Measurements from ENCODE around the gene CNPPD1. TPM values are rescaled to one million over a fixed set of nuclear protein-coding genes. Genes with fewer than 3 reads are reported as not detected.

CNPPD1 gene
- total RNA-seq, 1 experiment from 2014 or later, result 38.2 TPM

DNA sequence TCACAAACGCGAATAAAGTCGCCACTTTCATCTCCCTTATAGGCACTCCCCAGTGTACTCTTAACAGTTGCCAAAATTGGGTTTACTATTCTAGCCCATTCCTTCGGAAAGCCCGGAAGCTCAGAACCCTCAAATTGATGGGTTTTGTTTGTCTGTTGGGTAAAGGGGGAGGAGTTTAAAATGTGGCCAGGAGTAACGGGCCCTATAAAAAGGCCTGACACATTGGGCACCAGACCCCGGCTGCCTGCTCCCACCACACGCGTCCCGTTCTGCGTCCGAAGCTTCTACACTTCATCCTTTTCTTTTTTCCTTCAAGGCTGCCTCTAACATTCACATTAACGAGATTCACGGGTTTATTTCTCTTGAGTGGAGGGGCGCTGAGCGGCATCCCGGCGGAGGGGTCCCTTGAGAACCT, 16.9 kb downstream of the CNPPD1 start:
- ATAC-seq (no peak; the same call in 1 of the 2 replicates), DNase-seq (peak; percentile 6)
- Histone ChIP-seq H3K9me2 (replicated peaks; ENCODE audit: low read length) (no peaks in the 10 kb centered on the region), H3K4me1 (ENCODE audit: insufficient read depth, low read length) (peaks cover 26% of the 10 kb centered on the region), H3K79me2 (ENCODE audit: low read length) (0 out of 2 replicates have a peak, but pooled peaks cover 4% of the 10 kb centered on the region), H3K4me2 (ENCODE audit: low read length) (peak overlapping the region; percentile 84), H3K4me3 (ENCODE audit: low read length) (peak overlapping the region; percentile 79), H3K9me3 (ENCODE audit: low read length) (no peaks in the 10 kb centered on the region), H3K27ac (ENCODE audit: low read length) (no peak overlapping the region), H3K9ac (ENCODE audit: low read length) (peak overlapping the region; percentile 83; the same call in 1 of the 2 replicates), H3K36me3 (ENCODE audit: low read depth, low read length) (no peaks in the 10 kb centered on the region), H4K20me1 (ENCODE audit: low read length) (no peaks in the 10 kb centered on the region), H3F3A (ENCODE audit: low read length, unreplicated experiment) (no peaks in the 10 kb centered on the region), H2AFZ (ENCODE audit: low read length) (peak overlapping the region; percentile 85), H3K27me3 (ENCODE audit: low read length) (no peaks in the 10 kb centered on the region)
- ChIA-PET POLR2A (ENCODE audit: unreplicated experiment) (no interaction called here), CTCF (interaction anchor here (0.6 to 0.9 kb wide), 4 partner anchors 82 to 149 kb away, joined by 3 to 4 read pairs (median 4); no protein-coding TSS in a partner anchor)
- intact Hi-C loops (cut with micrococcal nuclease), result loop anchor here (1.0 to 10.0 kb wide), 7 partner anchors 12 to 225 kb away; partner anchors contain the start of genes CNPPD1, DNAJB2 and DNPEP
- TSS peak; percentile 37 for BruUV-seq (replicated peaks)
- TF ChIP-seq EZH2phosphoT487 (IDR thresholded peaks at IDR 0.05; ENCODE audit: borderline replicate concordance, low read length), result no peak
- TF ChIP-seq, protein P1, sequence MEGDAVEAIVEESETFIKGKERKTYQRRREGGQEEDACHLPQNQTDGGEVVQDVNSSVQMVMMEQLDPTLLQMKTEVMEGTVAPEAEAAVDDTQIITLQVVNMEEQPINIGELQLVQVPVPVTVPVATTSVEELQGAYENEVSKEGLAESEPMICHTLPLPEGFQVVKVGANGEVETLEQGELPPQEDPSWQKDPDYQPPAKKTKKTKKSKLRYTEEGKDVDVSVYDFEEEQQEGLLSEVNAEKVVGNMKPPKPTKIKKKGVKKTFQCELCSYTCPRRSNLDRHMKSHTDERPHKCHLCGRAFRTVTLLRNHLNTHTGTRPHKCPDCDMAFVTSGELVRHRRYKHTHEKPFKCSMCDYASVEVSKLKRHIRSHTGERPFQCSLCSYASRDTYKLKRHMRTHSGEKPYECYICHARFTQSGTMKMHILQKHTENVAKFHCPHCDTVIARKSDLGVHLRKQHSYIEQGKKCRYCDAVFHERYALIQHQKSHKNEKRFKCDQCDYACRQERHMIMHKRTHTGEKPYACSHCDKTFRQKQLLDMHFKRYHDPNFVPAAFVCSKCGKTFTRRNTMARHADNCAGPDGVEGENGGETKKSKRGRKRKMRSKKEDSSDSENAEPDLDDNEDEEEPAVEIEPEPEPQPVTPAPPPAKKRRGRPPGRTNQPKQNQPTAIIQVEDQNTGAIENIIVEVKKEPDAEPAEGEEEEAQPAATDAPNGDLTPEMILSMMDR (conservative IDR thresholded peaks at IDR 0.05; ENCODE audit: low read depth, low read length), result no peak
- no peak for TF ChIP-seq EZH2 (IDR thresholded peaks at IDR 0.05; ENCODE audit: low read length, unreplicated experiment)

DNA sequence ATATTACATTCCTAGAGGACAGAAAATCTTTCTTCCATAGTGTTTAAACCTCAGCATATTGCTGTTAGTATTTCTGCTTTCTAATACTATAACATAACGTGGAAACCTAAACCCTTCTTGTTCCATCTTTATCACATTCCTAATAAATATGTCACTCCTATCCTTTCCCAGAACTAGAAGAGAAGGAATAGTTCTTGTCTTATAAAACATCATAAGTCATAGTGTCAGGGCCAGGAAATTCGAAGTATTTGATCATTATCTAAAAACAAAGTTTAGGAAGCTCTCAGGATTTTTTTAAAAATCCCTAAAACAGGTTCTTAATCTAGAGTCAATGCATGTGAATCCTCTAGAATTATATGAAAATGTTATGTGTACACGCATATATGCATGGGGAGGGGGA, 18.1 kb downstream of the CNPPD1 start:
- peak overlapping the region; percentile 29; the same call in 1 of the 2 replicates for H3K4me2 ChIP-seq (ENCODE audit: low read length)
- no TSS peak for BruUV-seq (replicated peaks)
- H2AFZ ChIP-seq (ENCODE audit: low read length), result no peak overlapping the region
- no peak for ATAC-seq
- TF ChIP-seq EZH2phosphoT487 (IDR thresholded peaks at IDR 0.05; ENCODE audit: borderline replicate concordance, low read length), result no peak
- TF ChIP-seq EZH2 (IDR thresholded peaks at IDR 0.05; ENCODE audit: low read length, unreplicated experiment), result no peak
- TF ChIP-seq, protein P1 (conservative IDR thresholded peaks at IDR 0.05; ENCODE audit: low read depth, low read length), result no peak
- no peaks in the 10 kb centered on the region for H3F3A ChIP-seq (ENCODE audit: low read length, unreplicated experiment)
- DNase-seq, result peak; percentile 41
- no peaks in the 10 kb centered on the region for H3K9me2 ChIP-seq (replicated peaks; ENCODE audit: low read length)
- H4K20me1 ChIP-seq (ENCODE audit: low read length), result no peaks in the 10 kb centered on the region
- H3K27ac ChIP-seq (ENCODE audit: low read length), result no peak overlapping the region
- H3K9me3 ChIP-seq (ENCODE audit: low read length), result no peaks in the 10 kb centered on the region
- H3K36me3 ChIP-seq (ENCODE audit: low read depth, low read length), result 0 out of 2 replicates have a peak, but pooled peaks cover 2% of the 10 kb centered on the region
- POLR2A ChIA-PET (ENCODE audit: unreplicated experiment), result interaction anchor here (0.6 to 0.7 kb wide), 4 partner anchors 24 to 320 kb away, joined by 3 to 7 read pairs (median 4); no protein-coding TSS in a partner anchor
- peaks cover 26% of the 10 kb centered on the region for H3K4me1 ChIP-seq (ENCODE audit: insufficient read depth, low read length)
- H3K9ac ChIP-seq (ENCODE audit: low read length), result no peak overlapping the region
- CTCF ChIA-PET, result no interaction called here
- intact Hi-C loops (cut with micrococcal nuclease), result no loop called here
- H3K4me3 ChIP-seq (ENCODE audit: low read length), result no peak overlapping the region
- no peaks in the 10 kb centered on the region for H3K27me3 ChIP-seq (ENCODE audit: low read length)
- 0 out of 2 replicates have a peak, but pooled peaks cover 4% of the 10 kb centered on the region for H3K79me2 ChIP-seq (ENCODE audit: low read length)

DNA sequence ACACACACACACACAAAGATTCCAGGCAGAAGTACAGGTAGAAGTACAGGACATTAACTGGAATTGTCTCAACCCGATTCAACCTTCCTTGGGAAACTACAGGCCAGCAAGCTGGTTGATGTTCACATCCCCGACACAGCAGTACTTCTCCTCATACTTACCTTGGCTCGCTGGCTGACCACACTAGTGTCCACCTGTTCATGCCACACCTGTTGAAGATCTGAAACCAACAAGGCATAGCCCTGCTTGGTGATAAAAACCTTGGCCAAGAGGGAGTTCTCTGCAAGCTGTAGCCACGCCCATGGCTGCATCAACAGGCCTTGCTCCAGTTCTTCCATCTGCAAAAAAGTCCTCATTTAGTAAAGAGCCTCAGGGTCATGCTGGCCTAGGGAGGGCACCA, 18.7 kb downstream of the CNPPD1 start:
- H3K4me2 ChIP-seq (ENCODE audit: low read length), result peak overlapping the region; percentile 29; the same call in 1 of the 2 replicates
- no peak overlapping the region for H2AFZ ChIP-seq (ENCODE audit: low read length)
- 0 out of 2 replicates have a peak, but pooled peaks cover 4% of the 10 kb centered on the region for H3K79me2 ChIP-seq (ENCODE audit: low read length)
- no peaks in the 10 kb centered on the region for H3F3A ChIP-seq (ENCODE audit: low read length, unreplicated experiment)
- intact Hi-C loops (cut with micrococcal nuclease), result no loop called here
- H3K9me2 ChIP-seq (replicated peaks; ENCODE audit: low read length), result no peaks in the 10 kb centered on the region
- CTCF ChIA-PET, result interaction anchor here (0.5 kb wide), 1 partner anchor 529 kb away, joined by 3 read pairs; no protein-coding TSS in a partner anchor
- ATAC-seq (no peak), DNase-seq (no peak)
- no peaks in the 10 kb centered on the region for H3K9me3 ChIP-seq (ENCODE audit: low read length)
- POLR2A ChIA-PET (ENCODE audit: unreplicated experiment), result interaction anchor here (0.7 kb wide), 1 partner anchor 50 kb away, joined by 4 read pairs; no protein-coding TSS in a partner anchor
- H3K36me3 ChIP-seq (ENCODE audit: low read depth, low read length), result 0 out of 2 replicates have a peak, but pooled peaks cover 2% of the 10 kb centered on the region
- H4K20me1 ChIP-seq (ENCODE audit: low read length), result no peaks in the 10 kb centered on the region
- H3K4me1 ChIP-seq (ENCODE audit: insufficient read depth, low read length), result peaks cover 26% of the 10 kb centered on the region
- H3K27ac ChIP-seq (ENCODE audit: low read length), result no peak overlapping the region
- TF ChIP-seq EZH2 (IDR thresholded peaks at IDR 0.05; ENCODE audit: low read length, unreplicated experiment), result no peak
- TF ChIP-seq, protein P1 (conservative IDR thresholded peaks at IDR 0.05; ENCODE audit: low read depth, low read length), result no peak
- no peak for TF ChIP-seq EZH2phosphoT487 (IDR thresholded peaks at IDR 0.05; ENCODE audit: borderline replicate concordance, low read length)
- no peak overlapping the region for H3K4me3 ChIP-seq (ENCODE audit: low read length)
- no TSS peak for BruUV-seq (replicated peaks)
- H3K27me3 ChIP-seq (ENCODE audit: low read length), result no peaks in the 10 kb centered on the region
- H3K9ac ChIP-seq (ENCODE audit: low read length), result no peak overlapping the region
